Ishikawa (cell line): Measurements from ENCODE around the gene RALGAPA2.

Experiments
- CEBPB ChIP-seq: IDR thresholded peaks from 2 replicates; pipeline ENCODE4 v1.6.1; 2012
- CREB1 ChIP-seq: IDR thresholded peaks from 2 replicates; pipeline ENCODE4 v1.6.1; 2012; ENCODE audit warnings: low read depth
- TAF1 ChIP-seq: IDR thresholded peaks from 2 replicates; pipeline ENCODE4 v1.6.1; 2012; ENCODE audit warnings: low read depth, mild to moderate bottlenecking
- TCF12 ChIP-seq: IDR thresholded peaks from 2 replicates; pipeline ENCODE4 v1.6.1; 2012; ENCODE audit warnings: low read depth
- YY1 ChIP-seq: IDR thresholded peaks from 2 replicates; pipeline ENCODE4 v1.6.1; 2012; ENCODE audit warnings: low read depth
- TF ChIP-seq, protein P1 (sequence below): IDR thresholded peaks from 2 replicates; pipeline ENCODE4 v1.6.1; 2012

DNA sequence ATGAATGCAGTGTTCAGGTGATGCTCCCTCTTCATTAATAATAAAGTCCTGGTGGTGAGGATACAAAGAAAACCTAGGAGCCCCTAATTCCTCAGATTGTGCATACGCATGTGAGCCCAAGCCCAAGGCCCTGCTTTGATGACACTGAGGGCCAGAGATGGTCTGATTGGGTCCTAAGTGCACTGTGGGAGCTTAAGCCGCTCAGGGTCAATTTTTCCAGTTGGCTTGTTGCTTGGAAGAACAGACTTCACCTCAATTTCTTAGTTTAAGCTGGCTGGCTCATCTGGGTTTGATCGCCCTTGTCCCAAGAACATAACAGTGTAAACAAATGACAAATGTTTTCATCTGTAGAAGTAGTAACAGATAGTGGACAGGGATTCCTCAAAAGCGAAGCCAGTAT is 303.1 kb downstream of the RALGAPA2 start:
- TF ChIP-seq, protein P1, sequence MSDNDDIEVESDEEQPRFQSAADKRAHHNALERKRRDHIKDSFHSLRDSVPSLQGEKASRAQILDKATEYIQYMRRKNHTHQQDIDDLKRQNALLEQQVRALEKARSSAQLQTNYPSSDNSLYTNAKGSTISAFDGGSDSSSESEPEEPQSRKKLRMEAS: no peak
- no peak for TF ChIP-seq CEBPB
- no peak for TF ChIP-seq TCF12
- TF ChIP-seq YY1: no peak
- TF ChIP-seq CREB1: no peak
- no peak for TF ChIP-seq TAF1
